GM12878 (cell line): ENCODE results near the gene ESYT3. TPM values are rescaled to one million over a fixed set of nuclear protein-coding genes. Genes with fewer than 3 reads are reported as not detected.

Experiments
- CREM ChIP-seq: IDR thresholded peaks from 2 replicates; pipeline ENCODE4 v1.6.1; 2014; ENCODE audit warnings: antibody characterized with exemption, low read depth
- KAT2A ChIP-seq: conservative IDR thresholded peaks from 2 replicates; pipeline ENCODE4 v1.6.1; 2011; ENCODE audit warnings: low read depth, low read length; ENCODE audit not compliant: control insufficient read depth
- PAX8 ChIP-seq: fragments of 450-650 bp; IDR thresholded peaks from 2 replicates; pipeline ENCODE4 v1.6.1; 2017; ENCODE audit warnings: mild to moderate bottlenecking, moderate library complexity
- SMC3 ChIP-seq: IDR thresholded peaks from 2 replicates; pipeline ENCODE4 v1.6.1; 2011; ENCODE audit warnings: low read length, improper control_type of control experiment, borderline replicate concordance
- SUZ12 ChIP-seq: fragments of 200-600 bp; sonication (generic); IDR thresholded peaks from one replicate; pipeline ENCODE4 v1.6.1; 2018; ENCODE audit warnings: antibody characterized with exemption, mild to moderate bottlenecking; ENCODE audit not compliant: unreplicated experiment
- ZBTB33 ChIP-seq: fragments of 450-650 bp; IDR thresholded peaks from 2 replicates; pipeline ENCODE4 v1.6.1; 2017; ENCODE audit warnings: mild to moderate bottlenecking
- ZNF592 ChIP-seq: fragments of 450-650 bp; IDR thresholded peaks from 2 replicates; pipeline ENCODE4 v1.6.1; 2017; ENCODE audit warnings: mild to moderate bottlenecking, moderate library complexity
- polyA plus RNA-seq, 11 experiments: library from polyadenylated mRNA; depleted of rRNA in 4 of 11; unstranded in 6 of 11; stranded (reverse) in 5 of 11; fragments of >200 nt; fragmentation: Nextera tagmentation in 4 of 11; fragmentation: Illumina TruSeq in 1 of 11; extraction: Ambion mirVana in 4 of 11; extraction: Trizol in 1 of 11; gene quantifications; 1 replicate in 1 of 11; 2 replicates in 10 of 11; pipeline versions ENCODE4 v1.2.1 to v1.2.3, GENCODE V29; 2011 to 2016; ENCODE audit warnings: inconsistent platforms in 2 of 11, missing spikeins in 2 of 11, low read depth in 1 of 11
- total RNA-seq, 4 experiments: library from RNA; depleted of rRNA in 3 of 4; stranded (reverse); fragments of >200 nt in 3 of 4; fragmentation: Illumina TruSeq in 1 of 4; extraction: Trizol in 1 of 4; gene quantifications; 2 replicates each; pipeline versions ENCODE4 v1.2.1 to v1.2.3, GENCODE V29; 2013 to 2021

ESYT3 gene
- total and polyA plus RNA-seq, 10 of the 15 experiments (the other 5 are each of a cell fraction or from before 2014, with no cell fraction given): not detected

- no peak for TF ChIP-seq ZNF592
- no peak for TF ChIP-seq SMC3
- no peak for TF ChIP-seq CREM
- TF ChIP-seq PAX8: no peak
- no peak for TF ChIP-seq SUZ12
- TF ChIP-seq KAT2A: no peak
- no peak for TF ChIP-seq ZBTB33
These were observed 39.7 kb downstream of the ESYT3 start (continued) for GRCh38 chr3:138474163-138474562.
